Neural progenitor cell (in vitro differentiated cells): Measurements from ENCODE around the gene RALGAPA2.

Experiments
- CTCF ChIP-seq: fragments of 200-600 bp; sonication (generic); IDR thresholded peaks from 2 replicates; pipeline ENCODE4 v1.5.1; 2017; ENCODE audit warnings: antibody characterized with exemption, mild to moderate bottlenecking
- EZH2 ChIP-seq: fragments of 200-600 bp; sonication (generic); IDR thresholded peaks from 2 replicates; pipeline ENCODE4 v1.6.1; 2017; ENCODE audit warnings: antibody characterized with exemption, mild to moderate bottlenecking, moderate library complexity
- EZH2phosphoT487 ChIP-seq: fragments of 200-600 bp; sonication (generic); IDR thresholded peaks from 2 replicates; pipeline ENCODE4 v1.6.1; 2017; ENCODE audit warnings: antibody characterized with exemption

GRCh38 chr20:20423117-20423516 is 289.3 kb downstream of the RALGAPA2 start:
- TF ChIP-seq CTCF (no peak), EZH2phosphoT487 (no peak), EZH2 (no peak)
